G401 (cell line): ENCODE measurements around the gene FAM204A. TPM values are rescaled to one million over a fixed set of nuclear protein-coding genes. Genes with fewer than 3 reads are reported as not detected.

Experiments
- DNase-seq: peaks from one replicate; pipeline ENCODE4 v3.0.0-alpha.2; 2015; ENCODE audit warnings: low spot score
- in situ Hi-C: cut with HindIII; loops from 2 replicates; pipeline ENCODE4 v1.10.0; 2016; ENCODE audit warnings: low sequenced_read_pairs, mixed read lengths
- total RNA-seq: library from RNA; depleted of rRNA; stranded (reverse); fragments of >200 nt; shearing (Covaris generic); gene quantifications from 2 replicates; pipeline ENCODE4 v1.2.3, GENCODE V29; 2014

FAM204A gene
- total RNA-seq, 1 experiment from 2014 or later, result 117 TPM

DNA sequence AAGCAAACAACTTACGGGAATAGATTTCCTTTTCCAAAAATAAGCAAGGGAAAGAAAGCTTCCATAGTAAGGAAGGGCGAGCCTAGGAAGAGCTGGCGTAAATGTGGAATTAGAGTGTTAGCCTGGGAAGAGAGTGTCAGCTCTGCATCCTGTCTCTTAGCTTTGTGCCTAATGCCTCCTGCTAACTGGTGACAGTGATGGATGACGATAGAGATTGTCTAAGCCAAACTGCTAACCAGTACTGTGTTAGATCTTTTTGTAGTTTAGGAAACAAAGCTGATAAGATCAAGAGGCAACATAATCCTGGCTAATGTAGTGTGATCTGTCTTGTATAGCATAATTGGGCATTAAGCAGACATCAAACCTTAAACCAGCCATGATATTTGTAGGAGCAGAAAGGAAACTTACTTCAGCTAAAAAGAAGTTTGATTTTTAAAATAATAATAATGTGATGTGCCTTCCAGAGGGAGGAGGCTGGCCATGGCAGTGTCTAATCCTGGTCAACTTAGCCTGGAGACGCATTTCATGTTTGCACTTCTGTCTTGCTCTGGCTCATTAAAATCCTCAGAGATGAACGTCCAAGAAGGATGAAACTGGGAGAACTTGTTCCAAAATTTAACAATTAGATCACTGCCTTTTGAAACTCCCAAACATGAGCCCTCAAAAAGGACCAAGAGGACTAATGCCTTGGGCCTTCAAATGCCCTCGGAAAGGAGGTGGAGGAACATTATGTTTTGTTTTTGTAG lies 85.1 kb downstream of the FAM204A start:
- in situ Hi-C loops, result no loop called here
- DNase-seq, result no peak

DNA sequence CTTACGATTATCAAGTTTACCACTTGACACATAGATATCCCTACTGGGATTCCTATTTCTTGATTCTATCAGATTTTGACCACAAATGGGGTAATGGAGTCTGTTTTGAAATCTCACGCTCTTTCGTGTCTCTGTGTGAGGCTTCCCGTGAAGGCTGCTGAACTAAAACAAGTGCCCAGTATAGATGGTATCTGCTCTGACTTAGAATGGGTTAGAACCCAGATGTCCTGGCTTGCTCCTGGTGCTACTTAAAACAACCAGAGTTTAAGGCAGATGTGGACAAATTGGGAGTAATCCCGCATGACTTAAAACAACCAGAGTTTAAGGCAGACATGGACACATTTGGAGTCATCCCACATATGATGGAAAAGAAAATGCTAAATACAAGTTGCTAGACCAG lies 85.9 kb downstream of the FAM204A start:
- in situ Hi-C loops, result no loop called here
- no peak for DNase-seq

DNA sequence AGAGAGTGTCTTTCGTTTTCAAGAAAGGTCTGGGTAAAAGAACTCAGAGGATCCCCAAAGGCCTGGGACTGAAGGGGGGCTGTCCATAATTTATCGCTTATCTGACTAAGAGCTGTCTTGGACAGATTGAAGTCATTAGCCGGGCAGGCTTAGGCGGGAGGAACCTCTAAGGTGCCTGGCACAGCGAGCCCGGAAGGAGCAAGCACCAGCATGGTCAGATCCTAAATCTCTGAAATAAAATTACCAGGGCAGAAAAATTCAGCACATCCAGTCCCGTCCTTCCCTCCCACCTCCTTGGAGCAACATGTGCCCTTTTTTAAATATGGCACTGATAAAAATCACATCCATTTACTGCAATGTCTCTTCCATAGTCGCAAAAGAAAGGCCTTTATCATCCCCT lies 86.8 kb downstream of the FAM204A start:
- in situ Hi-C loops, result no loop called here
- DNase-seq, result no peak

DNA sequence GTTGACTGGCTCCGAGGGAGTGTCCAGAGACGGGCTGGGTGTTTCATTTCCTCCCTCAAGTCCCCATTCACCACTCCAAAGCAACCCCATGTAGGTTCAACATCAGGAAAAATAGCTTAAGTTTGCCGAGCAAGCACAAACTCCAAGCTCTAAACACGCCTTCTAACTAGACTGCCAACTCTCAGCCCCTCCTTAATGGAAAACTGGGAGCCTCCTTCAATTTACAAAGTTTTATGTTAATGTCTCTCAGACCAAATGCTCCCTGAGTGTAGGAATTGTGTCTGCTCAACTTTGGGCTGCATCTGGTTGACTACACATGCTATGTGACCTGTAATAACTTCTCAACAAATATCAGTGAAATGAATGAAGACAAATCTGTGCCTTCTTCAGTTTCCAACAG lies 87.5 kb downstream of the FAM204A start:
- no peak for DNase-seq
- in situ Hi-C loops, result no loop called here

DNA sequence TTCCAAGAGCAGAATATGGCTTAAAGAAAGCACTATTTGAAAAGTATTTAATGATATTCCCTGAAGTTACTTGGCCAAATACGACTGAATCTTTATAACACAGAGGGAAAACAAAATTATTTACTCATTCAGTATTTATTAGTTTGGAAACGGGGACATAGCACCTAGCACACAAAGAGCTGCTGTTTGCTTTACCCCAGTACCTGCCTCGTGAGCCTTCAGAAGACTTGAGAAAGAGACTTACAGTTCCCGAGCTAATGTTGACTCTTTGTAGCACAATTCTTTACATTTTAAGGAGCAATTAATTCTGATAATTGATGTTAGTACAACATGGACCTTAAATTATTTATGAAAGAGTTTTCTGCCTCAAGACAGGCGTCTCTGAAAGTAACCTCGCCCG lies 88.7 kb downstream of the FAM204A start:
- in situ Hi-C loops, result no loop called here
- no peak for DNase-seq

DNA sequence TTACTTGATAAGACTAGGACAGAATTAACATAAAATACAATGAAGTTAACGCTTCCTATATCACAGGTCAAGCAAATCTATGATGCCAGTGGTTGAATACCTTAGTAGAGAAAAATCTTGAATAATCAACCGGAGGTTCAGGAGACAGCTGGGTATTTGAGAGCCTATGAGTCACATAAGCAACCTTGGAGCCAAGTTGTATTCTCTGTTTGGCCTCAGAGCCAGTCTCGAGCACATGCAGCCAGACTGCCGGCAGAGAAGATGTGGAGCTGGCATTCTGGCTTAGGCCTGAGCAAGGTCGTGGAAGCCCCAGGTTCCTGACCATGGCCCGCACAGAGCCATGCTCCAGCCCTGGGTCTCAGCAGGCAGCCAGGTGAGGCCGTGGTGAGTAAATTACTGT lies 90.3 kb downstream of the FAM204A start:
- in situ Hi-C loops, result no loop called here
- DNase-seq, result no peak

DNA sequence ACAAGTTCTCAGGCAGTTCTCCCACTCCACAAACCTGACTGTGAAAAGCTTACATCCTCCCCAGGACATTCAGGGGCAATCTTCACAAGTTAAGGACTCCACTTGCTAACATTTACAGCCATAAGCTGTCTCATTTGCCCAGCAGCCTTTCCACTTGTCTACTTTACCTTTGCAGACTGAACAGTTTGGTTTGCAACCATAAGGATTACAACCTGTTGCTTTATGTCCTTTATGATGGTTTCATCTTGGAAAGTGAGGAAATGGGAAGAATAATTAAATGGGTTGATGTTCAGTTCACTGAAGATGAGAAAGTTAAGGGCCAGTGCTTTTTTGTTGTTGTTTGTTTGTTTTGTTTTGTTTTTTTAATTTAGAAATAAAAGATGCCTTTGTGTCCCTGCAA lies 92.4 kb downstream of the FAM204A start:
- in situ Hi-C loops, result no loop called here
- no peak for DNase-seq
